Measurements from ENCODE around the gene CCDC92.

CCDC92 gene

DNA sequence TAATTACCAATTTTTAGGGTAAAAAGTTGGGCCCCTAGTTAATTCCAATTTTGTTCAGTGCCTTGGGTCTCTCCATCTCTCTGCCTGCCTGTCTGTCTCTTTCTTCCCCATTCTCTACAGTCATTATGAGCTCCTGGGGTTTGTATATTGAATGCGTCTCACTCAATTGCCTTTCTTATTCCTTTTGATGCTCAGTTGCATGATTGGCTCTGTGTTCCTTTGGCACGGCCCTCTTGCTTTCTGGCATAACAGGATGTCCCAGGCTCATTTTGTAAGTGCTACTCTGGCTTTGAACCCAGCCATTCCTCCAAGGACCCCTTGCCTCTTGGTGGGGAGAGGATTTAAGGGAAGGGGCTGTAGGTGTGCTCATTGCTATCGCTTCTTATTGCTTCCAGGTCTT lies 36.0 kb upstream of the CCDC92 start:
- TF ChIP-seq, protein P1, sequence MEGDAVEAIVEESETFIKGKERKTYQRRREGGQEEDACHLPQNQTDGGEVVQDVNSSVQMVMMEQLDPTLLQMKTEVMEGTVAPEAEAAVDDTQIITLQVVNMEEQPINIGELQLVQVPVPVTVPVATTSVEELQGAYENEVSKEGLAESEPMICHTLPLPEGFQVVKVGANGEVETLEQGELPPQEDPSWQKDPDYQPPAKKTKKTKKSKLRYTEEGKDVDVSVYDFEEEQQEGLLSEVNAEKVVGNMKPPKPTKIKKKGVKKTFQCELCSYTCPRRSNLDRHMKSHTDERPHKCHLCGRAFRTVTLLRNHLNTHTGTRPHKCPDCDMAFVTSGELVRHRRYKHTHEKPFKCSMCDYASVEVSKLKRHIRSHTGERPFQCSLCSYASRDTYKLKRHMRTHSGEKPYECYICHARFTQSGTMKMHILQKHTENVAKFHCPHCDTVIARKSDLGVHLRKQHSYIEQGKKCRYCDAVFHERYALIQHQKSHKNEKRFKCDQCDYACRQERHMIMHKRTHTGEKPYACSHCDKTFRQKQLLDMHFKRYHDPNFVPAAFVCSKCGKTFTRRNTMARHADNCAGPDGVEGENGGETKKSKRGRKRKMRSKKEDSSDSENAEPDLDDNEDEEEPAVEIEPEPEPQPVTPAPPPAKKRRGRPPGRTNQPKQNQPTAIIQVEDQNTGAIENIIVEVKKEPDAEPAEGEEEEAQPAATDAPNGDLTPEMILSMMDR (conservative IDR thresholded peaks at IDR 0.05; ENCODE audit: low read depth, low read length) = no peak
- no peak for DNase-seq (ENCODE audit: low read depth)
- H3K4me3 ChIP-seq (ENCODE audit: low read length) = no peak overlapping the region

DNA sequence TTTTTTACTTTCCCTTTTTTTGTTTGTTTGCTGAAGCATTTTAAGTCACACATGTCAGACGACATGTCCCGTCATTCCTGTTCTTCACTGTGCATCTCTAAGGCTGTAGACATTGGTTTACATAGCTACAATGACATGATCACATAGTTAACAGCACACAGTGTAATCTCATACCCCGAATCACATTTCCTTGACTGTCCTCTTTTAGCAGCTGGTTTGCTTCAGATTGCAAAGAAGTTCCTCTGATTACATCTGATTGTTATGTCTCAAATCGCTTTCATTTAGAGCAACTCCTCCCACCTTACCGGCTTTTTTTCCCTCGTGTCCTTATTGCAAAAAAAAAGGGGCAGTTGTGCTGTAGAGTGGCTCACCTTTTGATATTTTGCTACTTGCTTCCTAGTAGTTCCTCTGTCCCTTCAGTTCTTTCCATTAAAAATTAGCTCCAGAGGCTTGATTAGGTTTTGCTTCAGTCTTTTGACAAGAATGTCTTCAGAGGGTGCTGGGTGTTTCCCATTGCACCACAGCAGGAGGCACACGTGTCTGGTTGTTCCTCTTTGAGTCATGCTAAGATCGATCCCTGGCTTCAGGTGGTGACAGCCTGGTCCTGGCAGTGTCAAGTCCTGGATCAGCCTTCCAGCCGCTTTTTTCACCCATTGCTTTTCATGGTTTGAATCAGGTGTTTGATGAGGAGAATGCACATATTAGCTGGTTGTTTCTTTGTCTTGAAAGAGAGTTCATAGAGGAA lies 35.4 kb upstream of the CCDC92 start:
- H3K4me3 ChIP-seq (ENCODE audit: low read length) = no peak overlapping the region
- no peak for DNase-seq (ENCODE audit: low read depth)
- TF ChIP-seq, protein P1 (conservative IDR thresholded peaks at IDR 0.05; ENCODE audit: low read depth, low read length) = no peak

DNA sequence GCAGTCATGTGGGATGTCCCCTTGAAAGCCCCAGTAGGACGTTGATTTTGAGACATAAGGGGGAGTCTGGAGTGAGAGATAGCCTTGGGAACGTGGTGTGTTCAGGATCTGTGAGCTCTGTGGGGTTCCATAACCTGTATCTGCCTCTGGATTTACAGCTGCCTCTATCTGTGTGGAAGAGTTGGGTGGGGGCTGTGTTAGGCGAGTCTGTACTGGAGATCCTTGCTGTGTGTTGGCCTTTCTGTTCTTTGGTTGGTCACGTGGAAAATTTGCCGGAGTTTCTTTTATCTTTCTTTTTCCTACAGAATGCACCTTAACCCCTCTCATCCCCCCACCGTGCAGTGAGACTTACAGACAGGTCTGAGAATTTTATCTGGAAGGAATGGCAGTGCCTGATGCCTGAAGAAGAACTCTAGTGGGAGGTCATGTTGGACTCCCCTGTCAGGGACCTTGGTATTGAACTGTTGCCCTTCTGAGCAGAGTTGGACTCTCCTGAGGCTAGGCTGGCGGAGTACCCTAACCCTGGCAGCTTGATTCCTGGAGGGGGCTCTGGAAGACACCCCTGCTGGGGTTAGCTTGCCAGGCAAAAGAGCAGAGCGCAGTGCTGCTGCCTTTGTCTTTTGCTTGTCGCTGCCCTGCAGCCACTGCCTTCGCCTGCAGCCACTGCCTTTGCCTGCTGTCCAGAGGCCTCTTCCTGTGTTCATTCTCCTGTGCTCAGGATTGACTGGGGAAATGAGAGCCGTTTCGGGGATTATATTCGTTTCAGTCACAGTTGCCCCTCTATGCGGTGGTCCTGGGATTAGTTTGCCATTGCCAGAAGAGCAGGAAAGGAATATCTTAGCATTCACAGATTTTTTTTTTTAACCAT lies 34.4 kb upstream of the CCDC92 start:
- TF ChIP-seq, protein P1 (conservative IDR thresholded peaks at IDR 0.05; ENCODE audit: low read depth, low read length) = no peak
- H3K4me3 ChIP-seq (ENCODE audit: low read length) = no peak overlapping the region

DNA sequence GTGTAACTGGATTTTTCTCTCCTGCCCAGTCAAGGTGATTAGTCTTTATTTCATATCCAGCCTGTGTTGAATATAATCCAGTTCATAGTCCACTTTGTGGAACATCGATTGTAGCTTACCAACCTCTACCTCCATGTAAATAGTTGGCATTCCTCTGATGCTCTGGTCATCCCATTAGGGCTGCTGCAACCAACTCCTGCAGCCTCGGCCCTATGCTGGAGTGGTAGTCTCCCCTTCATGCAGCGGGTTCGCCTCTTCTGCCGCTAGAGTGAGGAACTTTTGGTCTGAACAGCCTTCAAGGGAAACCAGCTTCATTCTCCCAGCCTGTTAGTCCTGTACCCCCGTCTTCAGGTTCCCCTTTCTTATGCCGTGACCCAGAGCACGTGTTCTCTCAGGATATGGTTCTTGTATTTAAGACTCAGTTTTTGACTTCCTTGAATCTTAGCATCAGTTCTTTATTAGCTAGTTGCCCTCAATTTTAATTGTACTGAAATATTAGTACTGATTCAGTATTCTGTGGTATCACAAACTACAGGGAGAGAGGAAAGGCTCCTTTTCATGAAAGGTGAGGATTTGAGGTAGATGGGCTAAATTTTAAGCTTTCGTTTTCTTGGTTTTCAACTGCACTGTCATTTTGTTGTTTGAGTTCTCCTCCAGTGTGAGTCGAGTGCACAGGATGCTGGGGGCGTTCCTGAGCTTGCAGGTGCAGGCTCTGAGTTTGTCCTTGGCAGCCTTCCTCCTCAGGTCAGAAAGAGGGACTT lies 33.6 kb upstream of the CCDC92 start:
- H3K4me3 ChIP-seq (ENCODE audit: low read length) = no peak overlapping the region
- TF ChIP-seq, protein P1 (conservative IDR thresholded peaks at IDR 0.05; ENCODE audit: low read depth, low read length) = no peak

More for the DNA sequence above, 34.4 kb upstream of the CCDC92 start:
- DNase-seq (ENCODE audit: low read depth) = no peak

DNA sequence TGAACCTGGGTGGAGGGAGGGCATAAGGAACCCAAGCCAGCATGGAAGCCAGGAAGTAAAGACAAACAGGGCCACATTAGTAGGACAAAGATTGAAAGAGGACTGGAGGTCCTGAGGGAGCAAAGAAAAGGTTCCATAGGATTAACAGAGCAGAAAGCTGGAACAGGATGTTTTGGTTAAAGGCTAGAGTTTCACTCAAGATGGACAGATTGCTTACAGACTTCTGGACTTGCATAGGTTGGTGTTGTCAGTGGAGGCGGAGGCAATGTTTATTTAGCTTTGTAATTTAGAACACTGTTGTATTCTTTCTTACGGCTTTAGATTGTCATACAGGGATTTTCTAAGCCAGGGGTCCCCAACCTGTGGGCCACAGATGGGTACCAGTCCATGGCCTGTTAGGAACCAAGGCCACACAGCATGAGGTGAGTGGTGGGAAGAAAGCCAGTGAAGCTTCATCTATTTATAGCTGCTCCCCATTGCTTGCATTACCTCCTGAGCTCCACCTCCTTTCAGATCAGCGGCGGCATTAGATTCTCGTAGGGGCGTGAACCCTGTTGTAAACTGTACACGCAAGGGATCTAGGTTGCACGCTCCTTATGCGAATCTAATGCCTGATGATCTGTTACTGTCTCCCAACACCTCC lies 31.7 kb upstream of the CCDC92 start:
- TF ChIP-seq, protein P1 (conservative IDR thresholded peaks at IDR 0.05; ENCODE audit: low read depth, low read length) = no peak
- H3K4me3 ChIP-seq (ENCODE audit: low read length) = no peak overlapping the region
- DNase-seq (ENCODE audit: low read depth) = no peak

More for the DNA sequence above, 33.6 kb upstream of the CCDC92 start:
- no peak for DNase-seq (ENCODE audit: low read depth)

DNA sequence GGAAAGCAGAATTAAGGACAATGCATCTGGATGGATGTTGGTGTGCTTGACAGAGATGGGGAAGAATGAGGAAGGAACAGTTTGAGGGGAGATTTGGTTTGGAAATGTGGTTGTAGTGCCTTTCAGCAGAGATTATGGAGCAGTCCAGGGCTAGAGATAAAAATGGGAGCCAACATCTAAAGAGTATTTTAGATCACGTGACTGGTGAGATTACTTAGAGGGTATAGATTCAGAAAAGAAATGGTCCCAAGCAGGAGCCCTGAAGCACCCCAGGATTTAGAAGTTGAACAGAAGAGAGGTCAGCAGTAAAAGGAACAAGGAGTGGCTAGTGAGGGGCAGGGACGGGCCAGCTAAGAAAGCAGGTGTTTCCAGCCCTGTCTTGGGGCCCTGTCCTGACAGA lies 30.0 kb upstream of the CCDC92 start:
- DNase-seq (ENCODE audit: low read depth) = no peak
- H3K4me3 ChIP-seq (ENCODE audit: low read length) = no peak overlapping the region
- TF ChIP-seq, protein P1 (conservative IDR thresholded peaks at IDR 0.05; ENCODE audit: low read depth, low read length) = no peak
